ENCODE data around the gene PRR23B.

The PRR23B gene

GRCh38 chr3:138974462-138974861 is 46.3 kb downstream of the PRR23B start:
- no peak for DNase-seq (ENCODE audit: low read depth in 2 of 2)

- DNase-seq (ENCODE audit: low read depth in 2 of 2), result no peak
Measured at GRCh38 chr3:138972941-138973340, 47.8 kb downstream of the PRR23B start.

GRCh38 chr3:138971766-138972320 is 48.9 kb downstream of the PRR23B start:
- no peak for DNase-seq (ENCODE audit: low read depth in 2 of 2)

Data from fibroblast of skin of left biceps (primary cell).